Thymus (tissue), 11 donors: Measurements from ENCODE around the gene DCPS. TPM values are rescaled to one million over a fixed set of nuclear protein-coding genes. Genes with fewer than 3 reads are reported as not detected.

ENCODE experiments used
- DNase-seq, 9 donors: peaks; one replicate each; pipeline ENCODE4 v3.0.0-alpha.2; 2013; ENCODE audit warnings: low spot score in 9 of 9, low read depth in 6 of 9, missing footprints in 1 of 9
- H3K27ac ChIP-seq, 2 donors: one replicate each; pipeline ENCODE4 v1.5.1; 2013; ENCODE audit warnings: control low read depth in 1 of 2, low read depth in 1 of 2, low read length in 1 of 2, mild to moderate bottlenecking in 1 of 2, moderate library complexity in 1 of 2
- H3K27me3 ChIP-seq, 2 donors: one replicate each; pipeline ENCODE4 v1.5.1; 2013; ENCODE audit warnings: low read length in 1 of 2; ENCODE audit not compliant: control insufficient read depth in 2 of 2, insufficient read depth in 1 of 2
- H3K36me3 ChIP-seq, 2 donors: one replicate each; pipeline ENCODE4 v1.5.1; 2013; ENCODE audit warnings: low read length in 1 of 2, mild to moderate bottlenecking in 1 of 2, moderate library complexity in 1 of 2; ENCODE audit not compliant: control insufficient read depth in 2 of 2, insufficient read depth in 2 of 2
- H3K4me1 ChIP-seq, 2 donors: one replicate each; pipeline ENCODE4 v1.5.1; 2013; ENCODE audit warnings: low read length in 2 of 2; ENCODE audit not compliant: control insufficient read depth in 2 of 2, insufficient read depth in 2 of 2
- H3K4me3 ChIP-seq, 2 donors: one replicate each; pipeline ENCODE4 v1.5.1; 2013; ENCODE audit warnings: low read length in 2 of 2, control low read depth in 1 of 2, mild to moderate bottlenecking in 1 of 2
- H3K9me3 ChIP-seq, 2 donors: one replicate each; pipeline ENCODE4 v1.5.1; 2013; ENCODE audit warnings: low read length in 1 of 2, mild to moderate bottlenecking in 1 of 2; ENCODE audit not compliant: control insufficient read depth in 2 of 2, insufficient read depth in 1 of 2
- WGBS: extraction: QIAGEN DNeasy Blood & Tissue Kit; methylation state at CpG from one replicate; pipeline ENCODE4 v1.1.7; 2013; 5-methylcytosine and 5-hydroxymethylcytosine counted together
- polyA plus RNA-seq: library from polyadenylated mRNA; stranded (reverse); fragments of 200-250 nt; gene quantifications from one replicate; pipeline ENCODE4 v1.2.3, GENCODE V29; 2013
- total RNA-seq: library from RNA; stranded (reverse); fragments of 120-200 nt; gene quantifications from one replicate; pipeline ENCODE4 v1.2.4, GENCODE V29; 2013
- donor health status: healthy.

Gene DCPS
- total and polyA plus RNA-seq, 2 donors: 17.2 TPM

DNA sequence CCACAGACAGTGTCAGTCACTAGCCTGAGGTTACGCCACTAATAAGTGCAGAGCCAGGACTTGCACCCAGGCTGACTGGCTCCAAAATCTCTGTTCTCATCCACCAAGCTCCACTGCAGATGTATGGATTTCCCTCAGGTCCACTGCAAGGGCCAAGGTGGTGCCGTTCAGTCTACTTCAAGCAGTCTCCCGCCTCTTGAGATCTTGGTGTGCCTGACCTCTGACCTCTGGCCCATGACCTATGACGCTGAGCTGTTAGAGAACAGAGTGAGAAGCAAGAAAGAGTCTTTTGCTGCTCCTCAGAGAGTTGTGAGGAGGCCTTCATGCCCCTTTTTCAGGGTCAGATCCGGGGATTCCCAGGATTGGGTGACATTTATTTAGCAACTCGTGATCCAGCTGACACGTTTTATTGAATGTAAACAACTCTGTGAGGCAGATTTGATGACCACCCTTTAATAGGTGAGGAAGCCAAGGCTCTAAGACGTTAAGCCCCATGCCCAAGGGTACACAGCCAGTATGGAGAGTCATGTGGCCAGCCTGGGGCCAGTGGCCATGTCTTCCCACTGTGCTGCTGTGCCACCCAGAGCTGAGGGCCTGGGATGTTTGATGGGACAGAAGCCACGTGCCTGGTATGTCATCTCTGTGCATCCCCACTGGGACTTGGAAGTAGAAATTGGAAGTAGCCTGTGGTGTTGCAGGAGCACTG, 25.2 kb downstream of the DCPS start:
- no peak for DNase-seq
- no peak overlapping the region for H3K27ac ChIP-seq
- H3K4me1 ChIP-seq: peaks cover 0 to 22% of the 10 kb centered on the region in 2 donors
- H3K36me3 ChIP-seq: peaks cover 4 to 13% of the 10 kb centered on the region in 2 donors
- no peaks in the 10 kb centered on the region for H3K27me3 ChIP-seq
- H3K9me3 ChIP-seq: no peaks in the 10 kb centered on the region
- H3K4me3 ChIP-seq: no peak overlapping the region
- WGBS: 95% methylated on average over 9 of the region's 9 CpGs

DNA sequence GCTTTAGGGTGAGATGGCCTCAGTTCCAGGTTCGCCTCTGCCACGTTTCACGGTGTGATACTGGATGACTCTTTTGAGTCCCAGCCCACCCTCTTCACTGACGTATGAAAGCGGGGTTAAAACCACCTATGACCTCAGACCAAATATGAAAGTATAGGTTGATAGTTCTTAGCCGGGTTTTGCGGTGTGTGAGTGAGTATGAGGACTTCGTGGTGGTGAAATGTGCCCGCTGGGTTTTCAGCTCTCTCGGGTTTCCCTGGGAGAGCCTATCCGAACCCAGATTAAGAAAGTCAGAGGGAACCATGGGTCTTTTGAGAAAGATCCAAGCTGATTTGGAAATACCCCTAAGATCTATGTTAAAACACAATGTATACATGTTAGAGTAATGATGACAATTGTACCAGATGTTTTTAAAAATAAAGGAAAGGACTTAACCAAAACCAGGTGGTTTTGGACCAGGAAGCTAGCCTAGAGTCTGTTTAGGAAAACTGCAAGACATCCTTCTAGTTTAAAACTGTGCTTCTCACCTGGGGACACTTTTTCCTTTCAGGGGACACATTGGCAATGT, 25.9 kb downstream of the DCPS start:
- H3K4me1 ChIP-seq: peaks cover 3 to 25% of the 10 kb centered on the region in 2 donors
- 94% methylated on average over 11 of the region's 11 CpGs for WGBS
- no peak overlapping the region for H3K27ac ChIP-seq
- DNase-seq: no peak
- no peaks in the 10 kb centered on the region for H3K9me3 ChIP-seq
- peaks cover 7 to 13% of the 10 kb centered on the region in 2 donors for H3K36me3 ChIP-seq
- no peaks in the 10 kb centered on the region for H3K27me3 ChIP-seq
- H3K4me3 ChIP-seq: no peak overlapping the region

DNA sequence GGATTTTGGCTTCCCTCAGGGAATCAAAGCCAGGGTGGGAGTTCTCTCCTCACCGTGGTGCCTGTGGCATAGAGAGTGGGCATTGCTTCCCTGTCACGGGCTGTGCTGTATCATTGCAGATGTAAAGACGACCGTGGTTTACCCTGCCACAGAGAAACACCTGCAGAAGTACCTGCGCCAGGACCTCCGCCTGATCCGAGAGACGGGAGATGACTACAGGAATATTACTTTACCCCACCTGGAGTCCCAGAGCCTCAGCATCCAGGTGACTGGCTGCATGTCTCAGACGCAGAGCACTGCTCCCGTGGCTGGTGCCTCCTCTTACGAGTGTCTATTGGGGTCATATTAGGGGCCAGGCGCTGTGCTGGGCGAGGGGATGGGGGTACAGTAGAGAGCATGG, 27.4 kb downstream of the DCPS start:
- no peak overlapping the region for H3K27ac ChIP-seq
- H3K27me3 ChIP-seq: no peaks in the 10 kb centered on the region
- DNase-seq: no peak
- peaks cover 11 to 13% of the 10 kb centered on the region in 2 donors for H3K36me3 ChIP-seq
- H3K4me3 ChIP-seq: no peak overlapping the region
- H3K9me3 ChIP-seq: no peaks in the 10 kb centered on the region
- H3K4me1 ChIP-seq: peaks cover 12 to 39% of the 10 kb centered on the region in 2 donors
- 97% methylated on average over 13 of the region's 13 CpGs for WGBS

DNA sequence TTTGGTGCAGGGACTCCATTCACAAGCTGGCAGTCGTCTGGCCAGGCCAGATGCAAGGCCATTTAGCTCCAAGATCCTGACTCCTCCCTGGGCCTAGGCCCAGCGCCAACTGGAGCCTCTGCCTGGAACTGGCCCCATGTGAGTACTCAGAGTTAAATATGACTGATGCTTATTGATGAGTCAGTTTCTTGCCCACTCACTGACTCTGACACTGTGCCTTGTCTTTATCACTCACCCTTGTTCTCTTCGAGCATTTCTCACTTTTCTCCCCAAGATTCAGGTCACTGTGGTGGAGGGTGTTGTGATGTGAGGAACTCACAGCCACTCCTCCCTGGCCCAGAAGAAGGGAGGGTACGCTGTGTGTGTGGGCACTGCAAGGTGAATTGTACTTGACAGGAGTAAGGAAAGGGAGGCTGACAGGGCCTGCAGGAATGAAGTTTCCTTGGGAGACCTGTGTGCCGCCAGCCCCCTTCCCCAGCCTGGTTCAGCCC, 28.4 kb downstream of the DCPS start:
- peaks cover 14 to 49% of the 10 kb centered on the region in 2 donors for H3K4me1 ChIP-seq
- H3K9me3 ChIP-seq: no peaks in the 10 kb centered on the region
- peaks cover 11 to 13% of the 10 kb centered on the region in 2 donors for H3K36me3 ChIP-seq
- WGBS: 98% methylated on average over 5 of the region's 5 CpGs
- no peak overlapping the region for H3K4me3 ChIP-seq
- no peaks in the 10 kb centered on the region for H3K27me3 ChIP-seq
- no peak overlapping the region for H3K27ac ChIP-seq
- no peak for DNase-seq

DNA sequence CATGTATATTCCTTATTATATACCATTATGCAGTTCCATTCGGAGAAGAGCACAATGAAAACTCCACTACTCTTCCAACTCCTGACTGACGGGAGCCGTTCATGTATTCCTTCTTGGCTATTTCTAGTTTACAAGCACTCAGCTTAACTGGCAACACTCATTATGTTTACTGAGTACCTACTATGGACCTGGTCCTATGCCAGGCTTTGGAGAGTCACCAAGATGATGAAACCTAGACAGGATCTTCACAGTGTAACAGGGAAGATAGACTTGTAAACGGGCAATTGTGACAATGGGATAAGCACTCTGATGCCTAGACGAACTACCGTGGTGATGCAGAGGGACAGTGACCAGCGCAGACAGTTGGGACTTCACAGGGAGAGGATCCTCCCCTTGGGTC, 29.3 kb downstream of the DCPS start:
- Histone ChIP-seq H3K36me3 (peaks cover 11 to 13% of the 10 kb centered on the region in 2 donors), H3K27ac (no peak overlapping the region), H3K4me3 (no peak overlapping the region), H3K27me3 (no peaks in the 10 kb centered on the region), H3K9me3 (no peaks in the 10 kb centered on the region), H3K4me1 (peaks cover 14 to 48% of the 10 kb centered on the region in 2 donors)
- no peak for DNase-seq
- WGBS: 98% methylated on average over 7 of the region's 7 CpGs

DNA sequence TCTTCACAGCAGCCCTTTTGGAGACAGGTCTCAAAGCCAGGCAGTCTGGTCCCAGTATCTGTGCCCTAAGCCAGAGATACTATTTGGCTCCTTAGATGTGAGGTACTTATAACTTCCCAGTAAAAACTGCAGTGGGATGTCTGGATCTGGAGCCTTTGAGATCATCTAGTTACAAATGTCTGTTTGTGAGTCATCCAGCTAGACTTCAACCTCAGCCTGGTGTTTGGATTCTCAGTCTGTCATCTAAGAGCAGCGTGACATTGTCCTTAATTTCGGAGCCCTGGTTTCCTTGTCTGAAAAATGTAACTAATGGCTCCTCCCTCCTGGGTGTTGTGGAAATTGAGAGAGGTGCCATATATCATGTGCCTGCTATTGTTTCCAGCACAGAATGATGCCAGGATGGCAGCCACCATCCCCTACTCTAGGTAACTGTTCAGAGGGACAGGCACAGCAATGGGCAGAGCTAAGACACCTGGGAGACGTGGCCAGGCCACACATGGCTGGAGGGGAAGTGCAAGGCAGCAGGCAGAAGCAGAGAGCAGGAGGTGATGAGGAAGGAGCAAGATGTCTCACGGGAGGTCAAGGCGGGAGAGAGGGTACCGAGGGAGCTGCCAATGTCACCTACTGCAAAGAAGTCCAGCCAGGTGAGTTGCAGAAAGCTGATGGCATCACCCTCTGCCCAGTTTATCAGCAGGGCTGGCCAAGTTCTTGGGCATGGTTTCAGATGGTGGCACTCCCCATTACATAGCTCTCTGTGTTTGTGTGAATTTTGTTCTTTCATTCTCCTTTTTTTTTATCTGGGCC, 31.0 kb downstream of the DCPS start:
- H3K9me3 ChIP-seq: no peaks in the 10 kb centered on the region

DNA sequence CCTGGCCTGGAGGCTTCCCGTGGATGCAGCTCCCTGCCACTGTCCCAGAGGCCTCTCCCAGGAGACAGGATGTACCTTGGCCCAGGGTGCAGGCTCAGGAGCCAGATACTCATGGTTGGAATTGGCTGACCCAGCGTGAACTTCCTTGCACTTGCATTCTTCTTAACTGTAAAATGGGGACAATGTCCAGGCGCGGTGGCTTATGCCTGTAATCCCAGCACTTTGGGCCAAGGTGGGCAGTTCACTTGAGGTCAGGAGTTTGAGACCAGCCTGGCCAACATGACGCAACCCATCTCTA, 31.6 kb downstream of the DCPS start:
- DNase-seq: no peak
- Histone ChIP-seq H3K36me3 (peaks cover 23 to 25% of the 10 kb centered on the region in 2 donors), H3K4me3 (no peak overlapping the region), H3K27me3 (no peaks in the 10 kb centered on the region), H3K27ac (peak overlapping the region in 1 of 2 donors; percentile 97), H3K4me1 (peaks cover 14 to 44% of the 10 kb centered on the region in 2 donors), H3K9me3 (no peaks in the 10 kb centered on the region)
- WGBS: 95% methylated on average over 5 of the region's 5 CpGs

More for the DNA sequence above, 31.0 kb downstream of the DCPS start:
- Histone ChIP-seq H3K27ac (peak overlapping the region in 1 of 2 donors; percentile 97), H3K27me3 (no peaks in the 10 kb centered on the region), H3K4me3 (no peak overlapping the region), H3K4me1 (peaks cover 14 to 42% of the 10 kb centered on the region in 2 donors), H3K36me3 (peaks cover 23 to 25% of the 10 kb centered on the region in 2 donors)
- DNase-seq: no peak
- 97% methylated on average over 6 of the region's 6 CpGs for WGBS

DNA sequence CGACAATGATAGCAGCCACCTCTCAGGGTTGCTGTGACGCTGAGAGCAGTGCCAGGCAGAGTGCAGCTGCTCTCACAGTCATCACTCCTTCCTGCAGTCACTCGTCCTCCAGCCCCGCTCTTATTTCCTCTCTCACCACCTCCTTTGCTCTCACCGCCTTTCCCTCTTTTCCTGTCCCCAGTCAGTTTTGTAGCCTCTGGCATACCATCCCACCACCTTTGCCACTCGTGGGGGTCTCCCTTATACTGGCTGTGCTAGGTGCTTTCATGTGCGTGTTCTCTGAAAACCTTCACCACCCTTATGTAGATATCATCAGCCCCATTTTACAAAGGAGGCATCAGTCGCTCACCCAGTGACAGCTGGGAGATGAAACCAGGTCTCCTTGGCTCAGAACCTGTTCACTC, 32.3 kb downstream of the DCPS start:
- WGBS: 8% methylated on average over 8 of the region's 8 CpGs
- Histone ChIP-seq H3K9me3 (no peaks in the 10 kb centered on the region), H3K4me3 (no peak overlapping the region), H3K27ac (peak overlapping the region; percentile 85 to 97), H3K36me3 (peaks cover 23 to 24% of the 10 kb centered on the region in 2 donors), H3K27me3 (no peaks in the 10 kb centered on the region), H3K4me1 (peaks cover 14 to 43% of the 10 kb centered on the region in 2 donors)
- peak in 8 of 9 donors; percentile 59 to 88 (median 74) for DNase-seq

DNA sequence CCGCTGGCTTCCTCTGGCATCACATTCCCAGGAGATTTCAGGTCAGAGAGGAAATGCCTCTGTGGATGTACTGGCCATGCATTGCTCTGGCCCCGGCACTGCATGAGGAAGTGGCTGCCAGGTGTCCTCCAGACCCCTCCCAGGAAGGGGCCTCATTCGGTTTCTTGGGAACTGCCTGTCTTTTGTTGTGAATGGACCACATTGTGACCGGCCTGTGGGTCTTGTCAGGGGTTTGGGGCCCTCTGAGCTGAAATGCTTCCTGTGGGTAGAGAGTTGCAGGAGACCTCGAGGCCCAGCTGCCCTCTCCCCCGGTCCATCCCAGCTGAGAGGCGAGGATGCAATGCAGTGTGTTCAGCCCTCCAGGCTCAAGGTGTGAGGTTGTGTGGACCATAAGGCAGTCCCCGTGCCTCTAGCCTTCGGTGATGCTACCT, 32.8 kb downstream of the DCPS start:
- peak in 1 of 9 donors; percentile 42 for DNase-seq
- Histone ChIP-seq H3K27me3 (no peaks in the 10 kb centered on the region), H3K4me1 (peaks cover 14 to 48% of the 10 kb centered on the region in 2 donors), H3K4me3 (no peak overlapping the region), H3K27ac (peak overlapping the region; percentile 59 to 97), H3K9me3 (no peaks in the 10 kb centered on the region), H3K36me3 (peaks cover 23 to 29% of the 10 kb centered on the region in 2 donors)
- 53% methylated on average over 9 of the region's 9 CpGs for WGBS
